VCaP (cell line): ENCODE results near the gene HBG1.

Experiments
- H3K27ac ChIP-seq: fragments of 450-650 bp; 2 replicates; pipeline ENCODE4 v1.5.1; 2017
- CTCF ChIP-seq: fragments of 450-650 bp; conservative IDR thresholded peaks from 2 replicates; pipeline ENCODE4 v1.5.1; 2017; ENCODE audit warnings: mild to moderate bottlenecking, moderate library complexity

The HBG1 gene

GRCh38 chr11:5229796-5230195 is 19.9 kb downstream of the HBG1 start:
- no peak overlapping the region for H3K27ac ChIP-seq
- no peak for TF ChIP-seq CTCF

GRCh38 chr11:5229356-5229755 is 20.3 kb downstream of the HBG1 start:
- TF ChIP-seq CTCF: no peak
- H3K27ac ChIP-seq: no peak overlapping the region

DNA sequence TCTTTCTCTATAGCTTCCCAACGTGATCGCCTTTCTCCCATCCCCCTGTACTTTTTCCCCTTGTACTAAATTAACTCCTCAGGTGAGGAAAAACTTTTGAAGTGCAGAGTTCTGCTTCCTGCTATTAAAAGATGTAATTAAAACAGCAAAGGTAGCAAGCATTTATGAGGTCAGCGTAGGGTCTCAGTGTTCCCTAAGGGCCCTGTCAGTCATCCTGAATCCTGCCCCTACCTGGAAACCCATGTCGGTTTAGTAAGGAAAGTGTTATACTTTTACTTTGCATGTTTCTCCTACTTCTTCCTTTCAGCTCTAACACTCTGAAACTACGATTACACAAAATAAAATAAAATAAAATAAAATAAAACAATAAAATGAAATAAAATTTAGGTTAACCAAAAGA is 21.5 kb downstream of the HBG1 start:
- TF ChIP-seq CTCF: no peak
- H3K27ac ChIP-seq: no peak overlapping the region

DNA sequence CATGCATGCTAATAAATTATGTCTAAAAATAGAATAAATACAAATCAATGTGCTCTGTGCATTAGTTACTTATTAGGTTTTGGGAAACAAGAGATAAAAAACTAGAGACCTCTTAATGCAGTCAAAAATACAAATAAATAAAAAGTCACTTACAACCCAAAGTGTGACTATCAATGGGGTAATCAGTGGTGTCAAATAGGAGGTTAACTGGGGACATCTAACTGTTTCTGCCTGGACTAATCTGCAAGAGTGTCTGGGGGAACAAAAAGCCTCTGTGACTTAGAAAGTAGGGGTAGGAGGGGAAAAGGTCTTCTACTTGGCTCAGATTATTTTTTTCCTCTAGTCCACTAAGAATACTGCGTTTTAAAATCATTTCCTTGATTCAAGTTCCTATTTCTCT is 22.0 kb downstream of the HBG1 start:
- H3K27ac ChIP-seq: no peak overlapping the region
- no peak for TF ChIP-seq CTCF

- no peak for TF ChIP-seq CTCF
- no peak within 1 kb of the TSS for H3K27ac ChIP-seq
These were observed 22.8 kb downstream of the HBG1 start, which contains the start of gene HBB for GRCh38 chr11:5226732-5227310. TSS of gene HBB (minus strand) at chr11:5227071. CDS start at chr11:5227021, 50 bp downstream.

DNA sequence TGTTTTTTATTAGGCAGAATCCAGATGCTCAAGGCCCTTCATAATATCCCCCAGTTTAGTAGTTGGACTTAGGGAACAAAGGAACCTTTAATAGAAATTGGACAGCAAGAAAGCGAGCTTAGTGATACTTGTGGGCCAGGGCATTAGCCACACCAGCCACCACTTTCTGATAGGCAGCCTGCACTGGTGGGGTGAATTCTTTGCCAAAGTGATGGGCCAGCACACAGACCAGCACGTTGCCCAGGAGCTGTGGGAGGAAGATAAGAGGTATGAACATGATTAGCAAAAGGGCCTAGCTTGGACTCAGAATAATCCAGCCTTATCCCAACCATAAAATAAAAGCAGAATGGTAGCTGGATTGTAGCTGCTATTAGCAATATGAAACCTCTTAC is 24.2 kb downstream of the HBG1 start:
- no peak overlapping the region for H3K27ac ChIP-seq
- no peak for TF ChIP-seq CTCF

DNA sequence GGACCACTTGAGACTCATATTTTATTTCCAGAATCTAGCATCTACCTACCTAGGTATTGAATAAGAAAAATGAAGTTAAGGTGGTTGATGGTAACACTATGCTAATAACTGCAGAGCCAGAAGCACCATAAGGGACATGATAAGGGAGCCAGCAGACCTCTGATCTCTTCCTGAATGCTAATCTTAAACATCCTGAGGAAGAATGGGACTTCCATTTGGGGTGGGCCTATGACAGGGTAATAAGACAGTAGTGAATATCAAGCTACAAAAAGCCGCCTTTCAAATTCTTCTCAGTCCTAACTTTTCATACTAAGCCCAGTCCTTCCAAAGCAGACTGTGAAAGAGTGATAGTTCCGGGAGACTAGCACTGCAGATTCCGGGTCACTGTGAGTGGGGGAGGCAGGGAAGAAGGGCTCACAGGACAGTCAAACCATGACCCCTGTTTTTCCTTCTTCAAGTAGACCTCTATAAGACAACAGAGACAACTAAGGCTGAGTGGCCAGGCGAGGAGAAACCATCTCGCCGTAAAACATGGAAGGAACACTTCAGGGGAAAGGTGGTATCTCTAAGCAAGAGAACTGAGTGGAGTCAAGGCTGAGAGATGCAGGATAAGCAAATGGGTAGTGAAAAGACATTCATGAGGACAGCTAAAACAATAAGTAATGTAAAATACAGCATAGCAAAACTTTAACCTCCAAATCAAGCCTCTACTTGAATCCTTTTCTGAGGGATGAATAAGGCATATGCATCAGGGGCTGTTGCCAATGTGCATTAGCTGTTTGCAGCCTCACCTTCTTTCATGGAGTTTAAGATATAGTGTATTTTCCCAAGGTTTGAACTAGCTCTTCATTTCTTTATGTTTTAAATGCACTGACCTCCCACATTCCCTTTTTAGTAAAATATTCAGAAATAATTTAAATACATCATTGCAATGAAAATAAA is 24.8 kb downstream of the HBG1 start:
- H3K27ac ChIP-seq: no peak overlapping the region
- no peak for TF ChIP-seq CTCF
